A549 (cell line): ENCODE results near the gene WTAP. TPM values are rescaled to one million over a fixed set of nuclear protein-coding genes. Genes with fewer than 3 reads are reported as not detected.
"Not testable (repeated sequence)": the region's sequence is repeated elsewhere in the genome, so short reads cannot be mapped to it uniquely, and the experiment has no call there.

Experiments used
- ATAC-seq, 2 experiments: fragments of 200-7000 bp in 1 of 2; fragments of >200 bp in 1 of 2; cut with Nextera tagmentation in 1 of 2; cut with Tn5 transposase in 1 of 2; 3 replicates each; pipeline versions ENCODE4 v1.8.0 to v1.9.1; 2018 to 2020; ENCODE audit warnings: mild to moderate bottlenecking in 1 of 2, moderate library complexity in 1 of 2
- CTCF ChIA-PET: fragments of 300-600 bp; sonication (Branson Sonifier 250); formaldehyde crosslinking; extraction: SDS; loops from one replicate; lab custom pipeline; 2021; ENCODE audit warnings: antibody characterized with exemption, inconsistent platforms; lab: Yijun Ruan, JAX
- POLR2A ChIA-PET: fragments of 350-600 bp; formaldehyde crosslinking; extraction: SDS; loops from one replicate; lab custom pipeline; 2021; ENCODE audit warnings: antibody characterized with exemption, inconsistent platforms; lab: Yijun Ruan, JAX
- DNase-seq, 2 experiments: peaks; one replicate each; pipeline versions ENCODE4 v3.0.0 to v3.0.0-alpha.2; 2011 to 2016; ENCODE audit warnings: low read depth in 1 of 2, low spot score in 1 of 2
- FAIRE-seq: peaks from 2 replicates; lab custom pipeline; 2011; peaks lifted over from hg19 to GRCh38; lab: Jason Lieb, UNC
- H3K27ac ChIP-seq, 2 experiments: fragments of >200 bp; sonication (Bioruptor Twin); formaldehyde crosslinking; 3 replicates each; pipeline ENCODE4 v1.5.1; 2016 to 2017
- H3K4me1 ChIP-seq: fragments of >200 bp; sonication (Bioruptor Twin); formaldehyde crosslinking; 3 replicates; pipeline ENCODE4 v1.6.1; 2016
- H3K4me2 ChIP-seq: fragments of >200 bp; sonication (Bioruptor Twin); formaldehyde crosslinking; 3 replicates; pipeline ENCODE4 v1.6.1; 2016
- H3K4me3 ChIP-seq: fragments of >200 bp; sonication (Bioruptor Twin); formaldehyde crosslinking; 3 replicates; pipeline ENCODE4 v1.5.1; 2016
- H3K9me3 ChIP-seq: fragments of >200 bp; sonication (Bioruptor Twin); formaldehyde crosslinking; 3 replicates; pipeline ENCODE4 v1.6.1; 2016
- BCL3 ChIP-seq: fragments of >200 bp; sonication (Bioruptor Twin); formaldehyde crosslinking; IDR thresholded peaks from 3 replicates; pipeline ENCODE4 v1.6.1; 2016
- CBX2 ChIP-seq: fragments of 200-600 bp; sonication (generic); IDR thresholded peaks from 2 replicates; pipeline ENCODE4 v1.6.1; 2016; ENCODE audit warnings: low read depth, mild to moderate bottlenecking, borderline replicate concordance
- CBX8 ChIP-seq: fragments of 200-600 bp; sonication (generic); IDR thresholded peaks from 2 replicates; pipeline ENCODE4 v1.6.1; 2016
- CHD2 ChIP-seq: fragments of 150-350 bp; IDR thresholded peaks from 2 replicates; pipeline ENCODE4 v1.6.1; 2014; ENCODE audit warnings: low read length; ENCODE audit not compliant: partially characterized antibody
- CHD4 ChIP-seq: fragments of 200-600 bp; sonication (generic); IDR thresholded peaks from 2 replicates; pipeline ENCODE4 v1.6.1; 2016; ENCODE audit warnings: antibody characterized with exemption, mild to moderate bottlenecking, borderline replicate concordance
- CTCF ChIP-seq: fragments of >200 bp; sonication (Bioruptor Twin); formaldehyde crosslinking; IDR thresholded peaks from 3 replicates; pipeline ENCODE4 v1.5.1; 2016
- EHF ChIP-seq: fragments of 250-450 bp; sonication (Bioruptor Pico); IDR thresholded peaks from 2 replicates; pipeline ENCODE4 v1.5.0; 2020; ENCODE audit warnings: mild to moderate bottlenecking
- ELK1 ChIP-seq: fragments of 150-350 bp; IDR thresholded peaks from 2 replicates; pipeline ENCODE4 v1.6.1; 2014; ENCODE audit warnings: low read depth, mild to moderate bottlenecking, low read length
- EP300 ChIP-seq, 2 experiments: fragments of >200 bp; sonication (Bioruptor Twin); formaldehyde crosslinking; IDR thresholded peaks; 2 replicates in 1 of 2; 3 replicates in 1 of 2; pipeline ENCODE4 v1.6.1; 2016 to 2017
- FOSB ChIP-seq: fragments of 250-450 bp; sonication (Bioruptor Pico); IDR thresholded peaks from 2 replicates; pipeline ENCODE4 v1.5.0; 2020; ENCODE audit warnings: mild to moderate bottlenecking, moderate library complexity
- FOSL2 ChIP-seq, 2 experiments: fragments of 450-650 bp in 1 of 2; fragments of >200 bp in 1 of 2; sonication (Bioruptor Twin) in 1 of 2; formaldehyde crosslinking; IDR thresholded peaks; 2 replicates each; pipeline versions ENCODE4 v1.5.0 to v1.6.1; 2016 to 2020; ENCODE audit warnings: mild to moderate bottlenecking in 1 of 2, moderate library complexity in 1 of 2
- HES2 ChIP-seq: fragments of >200 bp; sonication (Bioruptor Twin); formaldehyde crosslinking; IDR thresholded peaks from 2 replicates; pipeline ENCODE4 v1.6.1; 2016
- HEYL ChIP-seq: fragments of 250-450 bp; sonication (Bioruptor Pico); IDR thresholded peaks from 2 replicates; pipeline ENCODE4 v1.8.0; 2021; ENCODE audit warnings: mild to moderate bottlenecking, moderate library complexity
- HOXB13 ChIP-seq: fragments of 250-450 bp; sonication (Bioruptor Pico); IDR thresholded peaks from 2 replicates; pipeline ENCODE4 v1.5.0; 2020; ENCODE audit warnings: low read depth, mild to moderate bottlenecking, moderate library complexity
- HOXB5 ChIP-seq: fragments of 250-450 bp; sonication (Bioruptor Pico); IDR thresholded peaks from 2 replicates; pipeline ENCODE4 v1.5.0; 2020; ENCODE audit warnings: mild to moderate bottlenecking, moderate library complexity
- JUN ChIP-seq, 2 experiments: fragments of >200 bp; sonication (Bioruptor Twin); formaldehyde crosslinking; IDR thresholded peaks; 2 replicates in 1 of 2; 3 replicates in 1 of 2; pipeline ENCODE4 v1.6.1; 2016 to 2017
- PBX3 ChIP-seq: IDR thresholded peaks from 2 replicates; pipeline ENCODE4 v1.6.1; 2012
- RAD21 ChIP-seq, 2 experiments: fragments of >200 bp in 1 of 2; sonication (Bioruptor Twin) in 1 of 2; formaldehyde crosslinking in 1 of 2; IDR thresholded peaks in 1 of 2; conservative IDR thresholded peaks in 1 of 2; 2 replicates in 1 of 2; 3 replicates in 1 of 2; pipeline ENCODE4 v1.6.1; 2012 to 2018; ENCODE audit warnings: inconsistent platforms in 1 of 2
- SREBF2 ChIP-seq: fragments of 450-650 bp; IDR thresholded peaks from 2 replicates; pipeline ENCODE4 v1.6.1; 2014; ENCODE audit warnings: mild to moderate bottlenecking, moderate library complexity
- TFCP2L1 ChIP-seq: fragments of 250-450 bp; sonication (Bioruptor Pico); IDR thresholded peaks from 2 replicates; pipeline ENCODE4 v1.5.0; 2021; ENCODE audit warnings: mild to moderate bottlenecking
- TP53 ChIP-seq: fragments of 250-450 bp; sonication (Bioruptor Pico); IDR thresholded peaks from 2 replicates; pipeline ENCODE4 v1.5.0; 2021; ENCODE audit warnings: mild to moderate bottlenecking, moderate library complexity
- USF2 ChIP-seq: fragments of 450-650 bp; IDR thresholded peaks from 2 replicates; pipeline ENCODE4 v1.6.1; 2014; ENCODE audit warnings: antibody characterized with exemption
- ZFP36 ChIP-seq: fragments of 450-650 bp; IDR thresholded peaks from 2 replicates; pipeline ENCODE4 v1.6.1; 2014; ENCODE audit warnings: borderline replicate concordance; ENCODE audit not compliant: partially characterized antibody
- ZNF302 ChIP-seq: fragments of 250-450 bp; sonication (Bioruptor Pico); IDR thresholded peaks from 2 replicates; pipeline ENCODE4 v1.9.0; 2021; ENCODE audit warnings: inconsistent platforms, mild to moderate bottlenecking, moderate library complexity
- WGBS: methylation state at CpG from one replicate; pipeline ENCODE4 v1.1.6; 2017; ENCODE audit errors: missing lambda C conversion rate; 5-methylcytosine and 5-hydroxymethylcytosine counted together
- polyA plus RNA-seq, 4 experiments: library from polyadenylated mRNA; depleted of rRNA in 3 of 4; stranded (reverse); fragments of >200 nt; fragmentation: RNase III in 1 of 4; extraction: RNeasy Plus Mini Kit Qiagen cat#74134 plus additional on column Dnase treatment in 1 of 4; gene quantifications; 2 replicates in 3 of 4; 3 replicates in 1 of 4; pipeline ENCODE4 v1.2.3, GENCODE V29; 2011 to 2017

Gene WTAP
- polyA plus RNA-seq, 2 of the 4 experiments (the other 2 are of a cell fraction): 42.4 to 53.2 TPM

GRCh38 chr6:159720708-159721107 is 6.6 kb upstream of the WTAP start:
- FAIRE-seq: no peak
- no peak overlapping the region for H3K4me3 ChIP-seq
- no peak overlapping the region for H3K27ac ChIP-seq
- peak; percentile 46 to 53 for DNase-seq
- H3K9me3 ChIP-seq: no peaks in the 10 kb centered on the region
- TF ChIP-seq RAD21 (conservative IDR thresholded peaks at IDR 0.05 in 1 of 2, IDR thresholded peaks at IDR 0.05 in 1 of 2): 0 out of 5 replicates have a peak, but pooled peaks of 1 of the 2 experiments have one; percentile 6
- TF ChIP-seq EHF (CRISPR knock-in tag): no peak
- no peak for TF ChIP-seq USF2
- no peak for TF ChIP-seq CHD2
- TF ChIP-seq CHD4: no peak
- TF ChIP-seq PBX3: no peak
- TF ChIP-seq HOXB5 (CRISPR knock-in tag): no peak
- TF ChIP-seq TFCP2L1 (CRISPR knock-in tag): no peak
- no peak for TF ChIP-seq FOSL2 (IDR thresholded peaks at IDR 0.05)
- no peak for TF ChIP-seq FOSL2 (CRISPR knock-in tag; IDR thresholded peaks at IDR 0.05)
- TF ChIP-seq CTCF: peak; percentile 45; the same call in 2 of the 3 replicates
- no peak for TF ChIP-seq ZFP36
- no peak for TF ChIP-seq HEYL (CRISPR knock-in tag)
- no peak for TF ChIP-seq CBX8
- ChIA-PET POLR2A (interaction anchor here (0.7 kb wide), 1 partner anchor 665 kb away, joined by 9 read pairs; no protein-coding TSS in a partner anchor), CTCF (interaction anchor here (0.6 to 1.9 kb wide), 10 partner anchors 11 to 41 kb away, joined by 3 to 12 read pairs (median 4); partner anchors contain the start of gene ACAT2)
- peak in 1 of 2 experiments; percentile 50; a peak in 3 of 6 replicates for ATAC-seq
- H3K4me2 ChIP-seq: no peak overlapping the region
- WGBS: 57% methylated on average over 7 of the region's 7 CpGs
- peaks cover 22% of the 10 kb centered on the region for H3K4me1 ChIP-seq

GRCh38 chr6:159721981-159722380 is 5.3 kb upstream of the WTAP start:
- ChIA-PET CTCF (interaction anchor here (1.3 kb wide), 1 partner anchor 27 kb away, joined by 3 read pairs; no protein-coding TSS in a partner anchor), POLR2A (interaction anchor here (0.6 kb wide), 1 partner anchor 21 kb away, joined by 5 read pairs; no protein-coding TSS in a partner anchor)
- not testable (repeated sequence) for DNase-seq, FAIRE-seq, H3K9me3 ChIP-seq, ATAC-seq, H3K4me2 ChIP-seq, H3K27ac ChIP-seq, H3K4me3 ChIP-seq
- H3K4me1 ChIP-seq: peaks cover 11% of the 10 kb centered on the region; the same call in 2 of the 3 replicates
- 93% methylated on average over 3 of the region's 3 CpGs for WGBS

- Histone ChIP-seq H3K27ac (no peak overlapping the region), H3K4me3 (no peak overlapping the region), H3K4me2 (no peak overlapping the region), H3K9me3 (no peaks in the 10 kb centered on the region), H3K4me1 (0 out of 3 replicates have a peak, but pooled peaks cover 5% of the 10 kb centered on the region)
- DNase-seq: no peak
- ATAC-seq: no peak
- no peak for TF ChIP-seq EP300 (IDR thresholded peaks at IDR 0.05)
- TF ChIP-seq HES2: no peak
- no peak for TF ChIP-seq TP53 (CRISPR knock-in tag)
- TF ChIP-seq HOXB5 (CRISPR knock-in tag): no peak
- TF ChIP-seq FOSB (CRISPR knock-in tag): no peak
- TF ChIP-seq BCL3: no peak
- no peak for TF ChIP-seq SREBF2
- TF ChIP-seq HOXB13: no peak
- TF ChIP-seq CBX2: no peak
- no peak for TF ChIP-seq ZNF302 (CRISPR knock-in tag)
- no peak for TF ChIP-seq ELK1
- no peak for TF ChIP-seq JUN (IDR thresholded peaks at IDR 0.05)
- no peak for FAIRE-seq
- CTCF ChIA-PET: interaction anchor here (1.3 to 1.8 kb wide), 2 partner anchors 28 to 31 kb away, joined by 3 to 5 read pairs; no protein-coding TSS in a partner anchor
- POLR2A ChIA-PET: interaction anchor here (0.6 kb wide), 1 partner anchor 22 kb away, joined by 5 read pairs; no protein-coding TSS in a partner anchor
Measured at GRCh38 chr6:159722655-159723054, 4.7 kb upstream of the WTAP start.
